HepG2 (cell line): Measurements from ENCODE around the gene CD96. TPM values are rescaled to one million over a fixed set of nuclear protein-coding genes. Genes with fewer than 3 reads are reported as not detected.

Experiments
- ATAC-seq: fragments of 200-7000 bp; cut with Tn5 transposase; 3 replicates; pipeline ENCODE4 v1.9.1; 2020; ENCODE audit warnings: mild to moderate bottlenecking, moderate library complexity
- BruUV-seq: library from RNA; stranded (reverse); fragments of 400-500 nt; replicated peaks from 2 replicates; lab custom pipeline; 2021; lab: Mats Ljungman, UMichigan
- CTCF ChIA-PET: fragments of 300-600 bp; formaldehyde crosslinking; extraction: SDS; loops from one replicate; lab custom pipeline; 2021; ENCODE audit warnings: low total read pairs, inconsistent platforms, low intra/inter-chr PET ratio; lab: Yijun Ruan, JAX
- POLR2A ChIA-PET: fragments of 350-600 bp; sonication (Branson Sonifier 250); formaldehyde crosslinking; loops from one replicate; lab custom pipeline; 2020; ENCODE audit warnings: antibody characterized with exemption, inconsistent platforms; lab: Yijun Ruan, JAX
- DNase-seq: peaks from one replicate; pipeline ENCODE4 v3.0.0-alpha.2; 2015; ENCODE audit warnings: low spot score
- FAIRE-seq: peaks from 3 replicates; lab custom pipeline; 2011; peaks lifted over from hg19 to GRCh38; lab: Jason Lieb, UNC
- H2AFZ ChIP-seq: one replicate; pipeline ENCODE4 v1.6.1; 2011; ENCODE audit warnings: low read length, inconsistent platforms
- H3K27ac ChIP-seq: fragments of 300-600 bp; 3 replicates; pipeline ENCODE4 v1.8.0; 2011; ENCODE audit warnings: mixed run types, mild to moderate bottlenecking, mixed read lengths, low read length, inconsistent platforms; ENCODE audit not compliant: insufficient read depth; ENCODE audit errors: extremely low read length
- H3K27me3 ChIP-seq, 2 experiments: fragments of 200-600 bp in 1 of 2; 2 replicates in 1 of 2; 3 replicates in 1 of 2; pipeline versions ENCODE4 v1.6.0 to v1.8.0; 2011; ENCODE audit warnings: low read length in 2 of 2, mild to moderate bottlenecking in 2 of 2, moderate library complexity in 2 of 2, inconsistent platforms in 1 of 2; ENCODE audit not compliant: insufficient read depth in 2 of 2, control insufficient read depth in 1 of 2
- H3K36me3 ChIP-seq, 2 experiments: fragments of 200-600 bp in 1 of 2; replicated peaks in 1 of 2; 2 replicates in 1 of 2; 3 replicates in 1 of 2; pipeline versions ENCODE4 v1.5.1 to v1.8.0; 2011; ENCODE audit warnings: low read length in 2 of 2, inconsistent platforms in 1 of 2; ENCODE audit not compliant: insufficient read depth in 2 of 2, control insufficient read depth in 1 of 2
- H3K4me1 ChIP-seq: 2 replicates; pipeline ENCODE4 v1.5.1; 2012; ENCODE audit warnings: low read length, inconsistent platforms; ENCODE audit not compliant: insufficient read depth
- H3K4me2 ChIP-seq: 2 replicates; pipeline ENCODE4 v1.6.0; 2011; ENCODE audit warnings: low read depth, low read length, inconsistent platforms
- H3K4me3 ChIP-seq, 3 experiments: fragments of 200-600 bp in 1 of 3; sonication (generic), shearing (Covaris generic) in 1 of 3; replicated peaks in 1 of 3; 2 replicates each; pipeline ENCODE4 v1.5.1; 2011 to 2016; ENCODE audit warnings: low read length in 3 of 3, inconsistent platforms in 2 of 3, low read depth in 2 of 3, mild to moderate bottlenecking in 2 of 3, control low read depth in 1 of 3, mixed read lengths in 1 of 3; ENCODE audit not compliant: insufficient read depth in 1 of 3
- H3K79me2 ChIP-seq: one replicate; pipeline ENCODE4 v1.6.1; 2011; ENCODE audit warnings: low read length, inconsistent platforms; ENCODE audit not compliant: insufficient read depth
- H3K9ac ChIP-seq: 2 replicates; pipeline ENCODE4 v1.6.0; 2011; ENCODE audit warnings: mild to moderate bottlenecking, low read depth, low read length, inconsistent platforms; ENCODE audit not compliant: insufficient read depth
- H3K9me3 ChIP-seq: 2 replicates; pipeline ENCODE4 v1.5.1; 2012; ENCODE audit warnings: mild to moderate bottlenecking, low read length
- H4K20me1 ChIP-seq: 2 replicates; pipeline ENCODE4 v1.6.0; 2011; ENCODE audit warnings: inconsistent platforms, mild to moderate bottlenecking, low read length, moderate library complexity; ENCODE audit not compliant: insufficient read depth
- GABPB1 ChIP-seq: IDR thresholded peaks from 2 replicates; pipeline ENCODE4 v1.6.1; 2016; ENCODE audit warnings: mild to moderate bottlenecking, missing genetic modification reagents, moderate library complexity, missing compliant biosample characterization
- ISX ChIP-seq: sonication (generic); formaldehyde crosslinking; conservative IDR thresholded peaks from 2 replicates; pipeline ENCODE4 v1.5.0; 2020; ENCODE audit warnings: missing genetic modification reagents
- MIER3 ChIP-seq: IDR thresholded peaks from 2 replicates; pipeline ENCODE4 v1.6.1; 2016; ENCODE audit warnings: missing compliant biosample characterization, borderline replicate concordance
- MTA1 ChIP-seq: sonication (generic); formaldehyde crosslinking; IDR thresholded peaks from 2 replicates; pipeline ENCODE4 v1.4.0; 2020; ENCODE audit warnings: missing genetic modification reagents, mild to moderate bottlenecking, borderline replicate concordance
- REXO4 ChIP-seq: sonication (generic); formaldehyde crosslinking; IDR thresholded peaks from 2 replicates; pipeline ENCODE4 v1.8.0; 2022; ENCODE audit warnings: missing genetic modification reagents, mild to moderate bottlenecking, borderline replicate concordance
- SCMH1 ChIP-seq: sonication (generic); formaldehyde crosslinking; IDR thresholded peaks from 2 replicates; pipeline ENCODE4 v1.9.0; 2021; ENCODE audit warnings: missing genetic modification reagents, mild to moderate bottlenecking, borderline replicate concordance
- SOX6 ChIP-seq, 2 experiments: fragments of 450-650 bp in 1 of 2; sonication (generic) in 1 of 2; formaldehyde crosslinking in 1 of 2; IDR thresholded peaks; 2 replicates each; pipeline versions ENCODE4 v1.4.0 to v1.6.1; 2017 to 2020; ENCODE audit warnings: antibody characterized with exemption in 1 of 2, mild to moderate bottlenecking in 1 of 2, missing genetic modification reagents in 1 of 2
- TAF1 ChIP-seq: sonication (generic); formaldehyde crosslinking; IDR thresholded peaks from 2 replicates; pipeline ENCODE4 v1.4.0; 2020; ENCODE audit warnings: missing genetic modification reagents
- XRCC5 ChIP-seq: fragments of 200-400 bp; formaldehyde crosslinking; optimal IDR thresholded peaks from 2 replicates; pipeline ENCODE3; 2017; ENCODE audit warnings: mild to moderate bottlenecking, low read length
- YEATS2 ChIP-seq: sonication (generic); formaldehyde crosslinking; IDR thresholded peaks from 2 replicates; pipeline ENCODE4 v1.4.0; 2020; ENCODE audit warnings: missing genetic modification reagents, borderline replicate concordance
- ZBTB26 ChIP-seq: IDR thresholded peaks from 2 replicates; pipeline ENCODE4 v1.6.1; 2016; ENCODE audit warnings: missing compliant biosample characterization, missing genetic modification reagents, borderline replicate concordance
- ZFP36L2 ChIP-seq: sonication (generic); formaldehyde crosslinking; IDR thresholded peaks from 2 replicates; pipeline ENCODE4 v1.4.0; 2020; ENCODE audit warnings: missing genetic modification reagents
- ZNF24 ChIP-seq: fragments of 450-650 bp; IDR thresholded peaks from 2 replicates; pipeline ENCODE4 v1.6.1; 2017; ENCODE audit warnings: antibody characterized with exemption, mild to moderate bottlenecking
- ZNF468 ChIP-seq: sonication (generic); formaldehyde crosslinking; IDR thresholded peaks from 2 replicates; pipeline ENCODE4 v1.8.0; 2022; ENCODE audit warnings: mild to moderate bottlenecking, moderate library complexity, missing genetic modification reagents
- ZNF503 ChIP-seq: sonication (generic); formaldehyde crosslinking; IDR thresholded peaks from 2 replicates; pipeline ENCODE4 v1.4.0; 2020; ENCODE audit warnings: missing genetic modification reagents
- ZNF562 ChIP-seq: sonication (generic); formaldehyde crosslinking; IDR thresholded peaks from 2 replicates; pipeline ENCODE4 v1.8.0; 2022; ENCODE audit warnings: missing genetic modification reagents, borderline replicate concordance
- ZNF576 ChIP-seq: sonication (generic); formaldehyde crosslinking; IDR thresholded peaks from 2 replicates; pipeline ENCODE4 v1.4.0; 2020; ENCODE audit warnings: mild to moderate bottlenecking, missing genetic modification reagents
- ZNF672 ChIP-seq: sonication (generic); formaldehyde crosslinking; IDR thresholded peaks from 2 replicates; pipeline ENCODE4 v1.8.1; 2022; ENCODE audit warnings: missing genetic modification reagents
- ZNF777 ChIP-seq: sonication (generic); formaldehyde crosslinking; IDR thresholded peaks from 2 replicates; pipeline ENCODE4 v1.4.0; 2020; ENCODE audit warnings: missing genetic modification reagents
- ZNF780A ChIP-seq: sonication (generic); formaldehyde crosslinking; IDR thresholded peaks from 2 replicates; pipeline ENCODE4 v1.8.0; 2022; ENCODE audit warnings: mild to moderate bottlenecking, missing genetic modification reagents, moderate library complexity
- WGBS: methylation state at CpG from one replicate; pipeline ENCODE4 v1.1.6; 2017; ENCODE audit warnings: low lambda C conversion rate; 5-methylcytosine and 5-hydroxymethylcytosine counted together
- in situ Hi-C: cut with HindIII; loops from 2 replicates; pipeline ENCODE4 v1.10.0; 2017; ENCODE audit warnings: low pct_unique_long_range_greater_than_20kb; ENCODE audit not compliant: extremely low pct_ligation_motif_present
- intact Hi-C: fragments of 100-400 bp; cut with micrococcal nuclease; formaldehyde crosslinking; loops from one replicate; pipeline ENCODE4 v1.10.0; 2022; ENCODE audit not compliant: unreplicated experiment
- polyA plus RNA-seq, 8 experiments: library from polyadenylated mRNA; depleted of rRNA in 3 of 8; stranded (reverse) in 7 of 8; unstranded in 1 of 8; fragments of >200 nt; fragmentation: Illumina TruSeq in 4 of 8; extraction: Trizol in 4 of 8; gene quantifications; 2 replicates each; pipeline versions ENCODE4 v1.2.1 to v1.2.3, GENCODE V29; 2011 to 2016; ENCODE audit warnings: low read depth in 4 of 8, missing spikeins in 1 of 8, mixed read lengths in 1 of 8; ENCODE audit not compliant: insufficient read depth in 1 of 8
- total RNA-seq, 5 experiments: library from RNA; depleted of rRNA; stranded (reverse); fragments of >200 nt; fragmentation: Illumina TruSeq; extraction: Trizol; gene quantifications; 2 replicates each; pipeline ENCODE4 v1.2.3, GENCODE V29; 2016; ENCODE audit warnings: low read depth in 1 of 5

The CD96 gene
- total and polyA plus RNA-seq, 2 of the 13 experiments (the other 11 are each of a cell fraction or from before 2014, with no cell fraction given) = not detected

- H3K4me3 ChIP-seq = no peak overlapping the region
- in situ Hi-C loops (no loop called here), intact Hi-C loops (no loop called here)
- no peak overlapping the region for H2AFZ ChIP-seq
- DNase-seq = no peak
- H3K36me3 ChIP-seq = no peaks in the 10 kb centered on the region
- no peaks in the 10 kb centered on the region for H3K27me3 ChIP-seq
- no peaks in the 10 kb centered on the region for H3K79me2 ChIP-seq
- no peak overlapping the region for H3K27ac ChIP-seq
- H3K4me1 ChIP-seq = no peaks in the 10 kb centered on the region
- TF ChIP-seq ISX (CRISPR knock-in tag) = no peak
- no peak for TF ChIP-seq SOX6 (IDR thresholded peaks at IDR 0.05)
- TF ChIP-seq SOX6 (CRISPR knock-in tag; IDR thresholded peaks at IDR 0.05) = no peak
- no peak for TF ChIP-seq TAF1
- no peak for TF ChIP-seq ZBTB26 (CRISPR knock-in tag)
- TF ChIP-seq SCMH1 (CRISPR knock-in tag) = no peak
- no peak for TF ChIP-seq YEATS2 (CRISPR knock-in tag)
- TF ChIP-seq ZFP36L2 (CRISPR knock-in tag) = no peak
- TF ChIP-seq REXO4 = no peak
- TF ChIP-seq ZNF468 (CRISPR knock-in tag) = no peak
- no peak for TF ChIP-seq ZNF503 (CRISPR knock-in tag)
- TF ChIP-seq ZNF780A (CRISPR knock-in tag) = no peak
- no peak for TF ChIP-seq ZNF24
- no peak for TF ChIP-seq MIER3
- no peak for TF ChIP-seq MTA1 (CRISPR knock-in tag)
- no peak for TF ChIP-seq ZNF576 (CRISPR knock-in tag)
- TF ChIP-seq ZNF672 (CRISPR knock-in tag) = no peak
- TF ChIP-seq GABPB1 = no peak
- no peak for TF ChIP-seq ZNF562 (CRISPR knock-in tag)
- no peak for TF ChIP-seq XRCC5
- no peak for TF ChIP-seq ZNF777 (CRISPR knock-in tag)
- TF ChIP-seq, all 625 proteins: peak for 0
- Histone ChIP-seq H3K4me2 (no peak overlapping the region), H3K9ac (no peak overlapping the region), H4K20me1 (no peaks in the 10 kb centered on the region), H3K9me3 (no peaks in the 10 kb centered on the region)
- FAIRE-seq (no peak), ATAC-seq (no peak)
- ChIA-PET POLR2A (no interaction called here), CTCF (no interaction called here)
- BruUV-seq = no TSS peak
- 15% methylated on average over 3 of the region's 3 CpGs for WGBS
These were observed 49.6 kb downstream of the CD96 start for GRCh38 chr3:111591555-111591954.
